K562 (cell line): Measurements from ENCODE around the gene BEST4.

Source experiments
- ATF3 ChIP-seq, 2 experiments: fragments of 450-650 bp in 1 of 2; sonication (generic) in 1 of 2; formaldehyde crosslinking in 1 of 2; IDR thresholded peaks in 1 of 2; conservative IDR thresholded peaks in 1 of 2; 2 replicates each; pipeline versions ENCODE4 v1.6.1 to v1.8.1; 2016 to 2023; ENCODE audit warnings: mild to moderate bottlenecking in 2 of 2, moderate library complexity in 2 of 2, inconsistent platforms in 1 of 2, missing genetic modification reagents in 1 of 2
- CTBP1 ChIP-seq: fragments of 450-650 bp; IDR thresholded peaks from 2 replicates; pipeline ENCODE4 v1.6.1; 2016; ENCODE audit warnings: borderline replicate concordance
- FOXK1 ChIP-seq: sonication (generic); formaldehyde crosslinking; IDR thresholded peaks from 2 replicates; pipeline ENCODE4 v1.8.0; 2022; ENCODE audit warnings: missing genetic modification reagents, mild to moderate bottlenecking, borderline replicate concordance
- FOXO4 ChIP-seq: fragments of 450-650 bp; formaldehyde crosslinking; IDR thresholded peaks from 2 replicates; pipeline ENCODE4 v1.4.0; 2020; ENCODE audit warnings: mild to moderate bottlenecking, moderate library complexity
- HDAC2 ChIP-seq: fragments of 450-650 bp; IDR thresholded peaks from 2 replicates; pipeline ENCODE4 v1.6.1; 2016; ENCODE audit warnings: mild to moderate bottlenecking
- HNRNPL ChIP-seq: fragments of 200-400 bp; formaldehyde crosslinking; IDR thresholded peaks from 2 replicates; pipeline ENCODE4 v1.6.1; 2017; ENCODE audit warnings: low read depth, mild to moderate bottlenecking, low read length
- KLF1 ChIP-seq: fragments of 450-650 bp; IDR thresholded peaks from 2 replicates; pipeline ENCODE4 v1.6.1; 2016; ENCODE audit warnings: missing genetic modification characterization, missing compliant biosample characterization
- TFAP4 ChIP-seq: sonication (generic); formaldehyde crosslinking; IDR thresholded peaks from 2 replicates; pipeline ENCODE4 v1.8.0; 2022; ENCODE audit warnings: missing genetic modification reagents, mild to moderate bottlenecking, moderate library complexity, borderline replicate concordance
- YY1 ChIP-seq, 3 experiments: IDR thresholded peaks; 2 replicates each; pipeline ENCODE4 v1.6.1; 2011; ENCODE audit warnings: low read length in 2 of 3, mild to moderate bottlenecking in 2 of 3, moderate library complexity in 2 of 3, borderline replicate concordance in 1 of 3, control low read depth in 1 of 3, low read depth in 1 of 3; ENCODE audit not compliant: insufficient read depth in 3 of 3, insufficient replicate concordance in 2 of 3, control insufficient read depth in 1 of 3, insufficient read length in 1 of 3; ENCODE audit errors: extremely low read depth in 1 of 3

GRCh38 chr1:44822131-44822701 lies 34.2 kb upstream of the BEST4 start:
- no peak for TF ChIP-seq TFAP4 (CRISPR knock-in tag)
- no peak for TF ChIP-seq CTBP1
- no peak for TF ChIP-seq ATF3 (IDR thresholded peaks at IDR 0.05)
- TF ChIP-seq ATF3 (CRISPR knock-in tag; conservative IDR thresholded peaks at IDR 0.05): no peak
- no peak for TF ChIP-seq FOXK1 (CRISPR knock-in tag)
- TF ChIP-seq FOXO4 (CRISPR knock-in tag): no peak
- TF ChIP-seq KLF1 (tag): no peak
- TF ChIP-seq HNRNPL: no peak
- no peak for TF ChIP-seq YY1 (IDR thresholded peaks at IDR 0.05; ENCODE audit: borderline replicate concordance in 1 of 3, control insufficient read depth in 1 of 3, extremely low read depth in 1 of 3, insufficient read depth in 3 of 3, insufficient read length in 1 of 3, insufficient replicate concordance in 2 of 3, low read depth in 1 of 3, low read length in 2 of 3)
- no peak for TF ChIP-seq HDAC2
